HG02852 (cell line): ENCODE results near the gene CAMTA1.

Experiments used
- ATAC-seq: cut with Tn5 transposase; IDR thresholded peaks from one replicate; pipeline ENCODE4 v1.9.1; 2021; ENCODE audit warnings: mild to moderate bottlenecking, moderate library complexity; ENCODE audit not compliant: unreplicated experiment

CAMTA1 gene

GRCh38 chr1:7265771-7266371 is 480.6 kb downstream of the CAMTA1 start:
- no peak for ATAC-seq

- ATAC-seq, result no peak
Observed at GRCh38 chr1:7266561-7266960, 481.3 kb downstream of the CAMTA1 start.

- no peak for ATAC-seq
Observed at GRCh38 chr1:7267493-7267892, 482.2 kb downstream of the CAMTA1 start.

GRCh38 chr1:7268983-7269382 is 483.7 kb downstream of the CAMTA1 start:
- no peak for ATAC-seq

- no peak for ATAC-seq
Observed at GRCh38 chr1:7269525-7269924, 484.3 kb downstream of the CAMTA1 start.

- no peak for ATAC-seq
Observed at GRCh38 chr1:7274256-7274655, 489.0 kb downstream of the CAMTA1 start.

- ATAC-seq, result no peak
Observed at GRCh38 chr1:7278045-7278444, 492.8 kb downstream of the CAMTA1 start.

- no peak for ATAC-seq
Observed at GRCh38 chr1:7278827-7279765, 493.8 kb downstream of the CAMTA1 start.

GRCh38 chr1:7279769-7280168 is 494.5 kb downstream of the CAMTA1 start:
- ATAC-seq, result no peak

- ATAC-seq, result no peak
Observed at GRCh38 chr1:7280347-7280960, 495.2 kb downstream of the CAMTA1 start.

GRCh38 chr1:7281821-7282220 is 496.6 kb downstream of the CAMTA1 start:
- no peak for ATAC-seq

- no peak for ATAC-seq
Observed at GRCh38 chr1:7284839-7285435, 499.7 kb downstream of the CAMTA1 start.

GRCh38 chr1:7285856-7286454 is 500.7 kb downstream of the CAMTA1 start:
- no peak for ATAC-seq

GRCh38 chr1:7287013-7287412 is 501.8 kb downstream of the CAMTA1 start:
- no peak for ATAC-seq

GRCh38 chr1:7288992-7289391 is 503.7 kb downstream of the CAMTA1 start:
- no peak for ATAC-seq

GRCh38 chr1:7289694-7290093 is 504.4 kb downstream of the CAMTA1 start:
- no peak for ATAC-seq

- ATAC-seq, result no peak
Observed at GRCh38 chr1:7290971-7291970, 506.0 kb downstream of the CAMTA1 start.

GRCh38 chr1:7292036-7292681 is 506.9 kb downstream of the CAMTA1 start:
- no peak for ATAC-seq

GRCh38 chr1:7292714-7293419 is 507.6 kb downstream of the CAMTA1 start:
- no peak for ATAC-seq
